Natural killer cell (primary cell): ENCODE data around the gene MCM6. TPM values are rescaled to one million over a fixed set of nuclear protein-coding genes. Genes with fewer than 3 reads are reported as not detected.

Source experiments
- ATAC-seq, 3 donors: fragments of 150-1000 bp in 2 of 3; fragments of 200-7000 bp in 1 of 3; cut with Tn5 transposase; 1 replicate in 1 of 3; 2 replicates in 2 of 3; pipeline ENCODE4 v1.10.0; 2021; ENCODE audit warnings: mild to moderate bottlenecking in 2 of 3, moderate library complexity in 2 of 3
- DNase-seq, 2 donors: peaks; one replicate each; pipeline versions ENCODE4 v3.0.0 to v3.0.0-alpha.2; 2013 to 2021; ENCODE audit warnings: mixed read lengths in 1 of 2
- H3K27ac ChIP-seq: one replicate; pipeline ENCODE4 v1.5.1; 2013; ENCODE audit warnings: mild to moderate bottlenecking, low read length
- H3K27me3 ChIP-seq: one replicate; pipeline ENCODE4 v1.6.1; 2013; ENCODE audit warnings: low read length; ENCODE audit not compliant: control insufficient read depth, insufficient read depth
- H3K36me3 ChIP-seq: one replicate; pipeline ENCODE4 v1.6.1; 2013; ENCODE audit warnings: low read length; ENCODE audit not compliant: control insufficient read depth, insufficient read depth
- H3K4me1 ChIP-seq: one replicate; pipeline ENCODE4 v1.6.1; 2013; ENCODE audit warnings: low read length; ENCODE audit not compliant: control insufficient read depth, insufficient read depth
- H3K4me3 ChIP-seq: one replicate; pipeline ENCODE4 v1.5.1; 2013; ENCODE audit warnings: low read length
- H3K9me3 ChIP-seq: one replicate; pipeline ENCODE4 v1.6.1; 2013; ENCODE audit warnings: low read length; ENCODE audit not compliant: control insufficient read depth, insufficient read depth
- H3K27ac Mint-ChIP-seq, 2 donors: one replicate each; pipeline ENCODE4 v1.8.0; 2022; ENCODE audit warnings: mild to moderate bottlenecking in 2 of 2, mixed read lengths in 2 of 2, moderate library complexity in 1 of 2
- H3K27me3 Mint-ChIP-seq, 2 donors: one replicate each; pipeline ENCODE4 v1.8.0; 2022; ENCODE audit warnings: low read depth in 2 of 2, mixed read lengths in 2 of 2
- H3K36me3 Mint-ChIP-seq: one replicate; pipeline ENCODE4 v1.8.0; 2022; ENCODE audit warnings: mixed read lengths
- H3K4me1 Mint-ChIP-seq, 2 donors: one replicate each; pipeline ENCODE4 v1.8.0; 2022; ENCODE audit warnings: mixed read lengths in 2 of 2
- H3K4me3 Mint-ChIP-seq: one replicate; pipeline ENCODE4 v1.8.0; 2022; ENCODE audit warnings: mild to moderate bottlenecking, moderate library complexity, mixed read lengths
- H3K9me3 Mint-ChIP-seq, 2 donors: one replicate each; pipeline ENCODE4 v1.8.0; 2022; ENCODE audit warnings: mixed read lengths in 2 of 2
- WGBS: methylation state at CpG from one replicate; pipeline ENCODE4 v1.1.7; 2013; ENCODE audit warnings: missing lambda C conversion rate; ENCODE audit not compliant: insufficient coverage; 5-methylcytosine and 5-hydroxymethylcytosine counted together
- intact Hi-C: fragments of 100-400 bp; cut with micrococcal nuclease; formaldehyde crosslinking; loops from one replicate; pipeline ENCODE4 v1.14.2; 2022
- total RNA-seq, 4 donors: library from RNA; stranded (reverse); fragments of 120-200 nt in 1 of 4; gene quantifications; one replicate each; pipeline versions ENCODE4 v1.2.3 to v1.2.4, GENCODE V29; 2013 to 2022
- TF ChIP-seq, protein P1 (sequence below): fragments of 200-600 bp; IDR thresholded peaks from one replicate; pipeline ENCODE4 v1.8.0; 2022; ENCODE audit warnings: antibody characterized with exemption

MCM6 gene
- total RNA-seq, 3 donors from 2014 or later (not counting 1 experiment from before 2014, with no cell fraction given), result 12.6 to 19.4 (median 15.9) TPM

DNA sequence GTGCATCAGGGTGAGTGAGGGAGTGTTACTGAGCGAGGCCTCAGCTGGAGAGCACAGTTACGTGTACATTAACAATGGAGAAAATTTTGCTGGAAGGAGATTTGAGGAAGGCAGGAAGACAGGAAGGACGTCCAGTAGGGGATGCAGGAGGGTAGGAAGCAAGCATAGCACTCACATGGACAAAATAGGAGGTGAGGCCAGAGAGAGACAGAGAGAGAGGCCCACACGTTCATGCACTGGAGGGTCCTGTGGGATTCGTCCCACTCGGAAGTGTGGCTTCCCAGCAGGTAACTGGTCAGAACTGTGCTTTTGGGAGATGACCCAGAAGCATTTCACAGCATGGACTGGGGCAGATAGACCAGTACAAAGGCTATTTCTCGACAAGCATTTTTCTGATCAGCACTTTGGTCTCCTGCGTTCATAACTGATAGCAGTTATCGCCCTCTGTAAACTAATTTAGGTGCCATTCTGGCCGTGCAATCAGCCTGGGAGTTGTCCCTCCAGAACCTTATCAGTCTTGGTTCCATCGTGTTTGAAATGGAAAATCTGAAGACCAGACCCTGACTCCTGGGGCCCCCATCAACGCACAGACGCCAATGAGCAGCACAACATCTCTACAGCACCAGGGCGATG, 44.9 kb downstream of the MCM6 start:
- Mint-ChIP-seq H3K4me1 (no peaks in the 10 kb centered on the region), H3K27me3 (no peaks in the 10 kb centered on the region), H3K36me3 (no peaks in the 10 kb centered on the region), H3K27ac (no peak overlapping the region), H3K9me3 (no peaks in the 10 kb centered on the region), H3K4me3 (no peak overlapping the region)
- no peak overlapping the region for H3K4me3 ChIP-seq
- DNase-seq, result no peak
- no peak for ATAC-seq
- no peaks in the 10 kb centered on the region for H3K9me3 ChIP-seq
- no peak overlapping the region for H3K27ac ChIP-seq
- H3K4me1 ChIP-seq, result no peaks in the 10 kb centered on the region
- intact Hi-C loops, result no loop called here
- WGBS, result 85% methylated on average over 14 of the region's 14 CpGs
- H3K36me3 ChIP-seq, result no peaks in the 10 kb centered on the region
- TF ChIP-seq, protein P1, sequence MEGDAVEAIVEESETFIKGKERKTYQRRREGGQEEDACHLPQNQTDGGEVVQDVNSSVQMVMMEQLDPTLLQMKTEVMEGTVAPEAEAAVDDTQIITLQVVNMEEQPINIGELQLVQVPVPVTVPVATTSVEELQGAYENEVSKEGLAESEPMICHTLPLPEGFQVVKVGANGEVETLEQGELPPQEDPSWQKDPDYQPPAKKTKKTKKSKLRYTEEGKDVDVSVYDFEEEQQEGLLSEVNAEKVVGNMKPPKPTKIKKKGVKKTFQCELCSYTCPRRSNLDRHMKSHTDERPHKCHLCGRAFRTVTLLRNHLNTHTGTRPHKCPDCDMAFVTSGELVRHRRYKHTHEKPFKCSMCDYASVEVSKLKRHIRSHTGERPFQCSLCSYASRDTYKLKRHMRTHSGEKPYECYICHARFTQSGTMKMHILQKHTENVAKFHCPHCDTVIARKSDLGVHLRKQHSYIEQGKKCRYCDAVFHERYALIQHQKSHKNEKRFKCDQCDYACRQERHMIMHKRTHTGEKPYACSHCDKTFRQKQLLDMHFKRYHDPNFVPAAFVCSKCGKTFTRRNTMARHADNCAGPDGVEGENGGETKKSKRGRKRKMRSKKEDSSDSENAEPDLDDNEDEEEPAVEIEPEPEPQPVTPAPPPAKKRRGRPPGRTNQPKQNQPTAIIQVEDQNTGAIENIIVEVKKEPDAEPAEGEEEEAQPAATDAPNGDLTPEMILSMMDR, result no peak
- H3K27me3 ChIP-seq, result no peaks in the 10 kb centered on the region

DNA sequence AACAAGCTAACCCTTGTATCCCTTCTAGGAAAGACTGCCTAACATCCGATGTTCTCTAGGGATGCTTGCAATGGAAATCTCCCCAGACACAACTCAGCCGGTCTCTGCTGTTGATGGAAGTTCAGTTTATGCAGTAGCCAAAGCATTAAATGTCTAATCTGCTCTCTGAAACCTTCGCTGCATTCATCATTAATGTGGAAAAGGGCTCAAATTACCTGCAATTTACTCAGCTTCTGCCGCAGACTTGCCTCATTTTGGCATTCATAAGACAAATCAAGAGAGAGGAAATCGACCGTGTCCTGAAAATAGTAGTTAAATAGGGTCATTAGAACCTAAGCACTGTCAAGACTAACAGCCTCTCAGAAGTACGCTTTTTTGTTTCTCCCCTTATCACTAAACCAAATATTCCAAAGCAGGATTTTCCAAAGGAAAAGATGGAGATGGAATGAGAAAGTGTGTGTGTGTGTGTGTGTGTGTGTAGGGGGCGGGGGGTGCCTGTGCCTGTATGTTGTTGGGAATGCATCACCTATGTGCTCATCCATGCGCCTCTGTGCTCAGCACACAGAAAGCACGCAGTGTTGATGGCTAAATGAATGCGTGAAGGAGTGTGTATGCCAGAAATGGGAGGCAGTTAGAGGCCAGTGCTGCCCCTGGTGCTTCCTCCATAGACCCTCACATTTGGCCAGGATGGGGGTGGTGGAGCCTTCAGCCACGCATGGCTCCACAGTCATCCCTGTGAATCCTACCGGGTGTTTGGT, 46.7 kb downstream of the MCM6 start:
- ATAC-seq (no peak), DNase-seq (no peak)
- H3K27ac Mint-ChIP-seq, result no peak overlapping the region
- no peak overlapping the region for H3K27ac ChIP-seq
- H3K9me3 Mint-ChIP-seq, result no peaks in the 10 kb centered on the region
- no peaks in the 10 kb centered on the region for H3K36me3 ChIP-seq
- no peaks in the 10 kb centered on the region for H3K27me3 Mint-ChIP-seq
- no peaks in the 10 kb centered on the region for H3K27me3 ChIP-seq
- H3K4me3 ChIP-seq, result no peak overlapping the region
- no peaks in the 10 kb centered on the region for H3K4me1 ChIP-seq
- no peaks in the 10 kb centered on the region for H3K4me1 Mint-ChIP-seq
- no peaks in the 10 kb centered on the region for H3K9me3 ChIP-seq
- no peak overlapping the region for H3K4me3 Mint-ChIP-seq
- no peaks in the 10 kb centered on the region for H3K36me3 Mint-ChIP-seq
- 85% methylated on average over 12 of the region's 13 CpGs for WGBS
- TF ChIP-seq, protein P1, result no peak
- intact Hi-C loops, result no loop called here

DNA sequence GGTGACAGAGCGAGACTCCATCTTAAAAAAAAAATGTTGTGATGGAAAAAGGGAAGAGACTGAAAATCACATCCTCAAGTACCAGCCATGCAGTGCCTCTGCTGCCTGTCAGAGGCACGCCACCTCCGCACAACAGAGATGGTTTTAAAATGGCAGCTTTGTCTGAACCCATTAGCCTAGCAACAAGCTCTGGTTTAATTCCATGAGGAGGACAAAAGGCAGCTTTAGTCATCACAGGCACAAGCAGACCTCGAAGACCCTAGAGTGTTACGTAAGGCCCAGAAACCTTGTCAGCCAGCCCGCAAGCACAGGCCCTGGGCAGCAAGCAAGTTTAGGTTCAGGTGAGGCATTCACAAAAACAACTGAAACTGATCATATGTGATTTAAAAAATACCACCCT, 49.7 kb downstream of the MCM6 start:
- Mint-ChIP-seq H3K4me1 (no peaks in the 10 kb centered on the region), H3K9me3 (no peaks in the 10 kb centered on the region), H3K27ac (no peak overlapping the region), H3K27me3 (no peaks in the 10 kb centered on the region), H3K4me3 (no peak overlapping the region), H3K36me3 (no peaks in the 10 kb centered on the region)
- H3K4me3 ChIP-seq, result no peak overlapping the region
- DNase-seq (no peak), ATAC-seq (no peak)
- intact Hi-C loops, result no loop called here
- WGBS, result 93% methylated on average over 6 of the region's 6 CpGs
- no peaks in the 10 kb centered on the region for H3K4me1 ChIP-seq
- no peaks in the 10 kb centered on the region for H3K27me3 ChIP-seq
- no peaks in the 10 kb centered on the region for H3K36me3 ChIP-seq
- peaks cover 6% of the 10 kb centered on the region for H3K9me3 ChIP-seq
- H3K27ac ChIP-seq, result no peak overlapping the region
- TF ChIP-seq, protein P1, result no peak
